H1 (cell line): ENCODE data around the gene SLC9A7. TPM values are rescaled to one million over a fixed set of nuclear protein-coding genes. Genes with fewer than 3 reads are reported as not detected.

Source experiments
- CTCF ChIA-PET: fragments of 300-600 bp; sonication (Branson Sonifier 250); formaldehyde crosslinking; loops from one replicate; lab custom pipeline; 2021; ENCODE audit not compliant: partially characterized antibody; lab: Charles Lee
- POLR2A ChIA-PET: fragments of 300-600 bp; sonication (Branson Sonifier 250); formaldehyde crosslinking; loops from one replicate; lab custom pipeline; 2021; ENCODE audit warnings: inconsistent platforms; ENCODE audit not compliant: partially characterized antibody; lab: Charles Lee
- DNase-seq, 2 experiments: peaks; one replicate each; pipeline versions ENCODE4 v3.0.0 to v3.0.0-alpha.2; 2010 to 2022; ENCODE audit warnings: low spot score in 2 of 2, low read depth in 1 of 2, mixed read lengths in 1 of 2
- FAIRE-seq: peaks from 2 replicates; lab custom pipeline; 2011; peaks lifted over from hg19 to GRCh38; lab: Jason Lieb, UNC
- H2AFZ ChIP-seq: 2 replicates; pipeline ENCODE4 v1.8.1; 2012; ENCODE audit warnings: low read length, inconsistent platforms
- H2AK5ac ChIP-seq: 2 replicates; pipeline ENCODE4 v1.6.1; 2013; ENCODE audit warnings: low read depth, low read length
- H2BK120ac ChIP-seq: replicated peaks from 2 replicates; pipeline ENCODE3; 2013; ENCODE audit warnings: low read depth, low read length, inconsistent platforms
- H2BK12ac ChIP-seq: 2 replicates; pipeline ENCODE4 v1.6.1; 2013; ENCODE audit warnings: low read depth, low read length
- H2BK15ac ChIP-seq: 2 replicates; pipeline ENCODE4 v1.6.1; 2013; ENCODE audit warnings: low read length
- H2BK20ac ChIP-seq: 2 replicates; pipeline ENCODE4 v1.6.1; 2013; ENCODE audit warnings: low read length
- H2BK5ac ChIP-seq: 2 replicates; pipeline ENCODE4 v1.6.1; 2013; ENCODE audit warnings: low read depth, low read length
- H3K14ac ChIP-seq: 2 replicates; pipeline ENCODE4 v1.6.1; 2013; ENCODE audit warnings: inconsistent platforms; ENCODE audit not compliant: insufficient read length
- H3K18ac ChIP-seq: 2 replicates; pipeline ENCODE4 v1.6.1; 2013; ENCODE audit warnings: low read length; ENCODE audit errors: extremely low read depth
- H3K23ac ChIP-seq: 2 replicates; pipeline ENCODE4 v1.6.1; 2013; ENCODE audit warnings: inconsistent platforms; ENCODE audit not compliant: insufficient read length
- H3K23me2 ChIP-seq: 2 replicates; pipeline ENCODE4 v1.6.1; 2013; ENCODE audit warnings: low read depth, low read length
- H3K27ac ChIP-seq: 2 replicates; pipeline ENCODE4 v1.6.1; 2011; ENCODE audit warnings: low read depth, low read length, inconsistent platforms
- H3K27me3 ChIP-seq, 4 experiments: replicated peaks in 1 of 4; 1 replicate in 1 of 4; 2 replicates in 3 of 4; pipeline versions ENCODE4 v1.6.1 to v1.8.1; 2011 to 2013; ENCODE audit warnings: low read length in 3 of 4, mild to moderate bottlenecking in 3 of 4, inconsistent platforms in 2 of 4, mixed read lengths in 2 of 4, moderate library complexity in 1 of 4; ENCODE audit not compliant: control insufficient read depth in 3 of 4, insufficient read depth in 3 of 4; ENCODE audit errors: extremely low read depth in 1 of 4
- H3K36me3 ChIP-seq, 4 experiments: 2 replicates each; pipeline versions ENCODE4 v1.6.1 to v1.8.1; 2011 to 2013; ENCODE audit warnings: mild to moderate bottlenecking in 4 of 4, low read length in 3 of 4, moderate library complexity in 2 of 4, control low read depth in 1 of 4, inconsistent platforms in 1 of 4; ENCODE audit not compliant: insufficient read depth in 4 of 4, control insufficient read depth in 2 of 4
- H3K4ac ChIP-seq: replicated peaks from 2 replicates; pipeline ENCODE3; 2013; ENCODE audit warnings: low read length, low read depth, mixed read lengths, inconsistent platforms; ENCODE audit not compliant: insufficient read length
- H3K4me1 ChIP-seq, 4 experiments: replicated peaks in 1 of 4; 1 replicate in 1 of 4; 2 replicates in 3 of 4; pipeline versions ENCODE4 v1.6.1 to v1.8.1; 2011 to 2013; ENCODE audit warnings: low read length in 3 of 4, inconsistent platforms in 2 of 4, mixed read lengths in 1 of 4; ENCODE audit not compliant: insufficient read depth in 4 of 4, control insufficient read depth in 3 of 4
- H3K4me2 ChIP-seq, 2 experiments: 2 replicates each; pipeline versions ENCODE4 v1.6.1 to v1.8.1; 2011 to 2013; ENCODE audit warnings: low read depth in 2 of 2, low read length in 2 of 2, control low read depth in 1 of 2, inconsistent platforms in 1 of 2, mild to moderate bottlenecking in 1 of 2; ENCODE audit not compliant: insufficient read depth in 1 of 2
- H3K4me3 ChIP-seq, 4 experiments: fragments of 200-600, 300-600 bp in 1 of 4; sonication (generic), shearing (Covaris generic), sonication (Bioruptor Twin) in 1 of 4; 2 replicates each; pipeline versions ENCODE4 v1.5.1 to v1.8.1; 2011 to 2016; ENCODE audit warnings: low read length in 4 of 4, low read depth in 3 of 4, control low read depth in 2 of 4, inconsistent platforms in 2 of 4, mild to moderate bottlenecking in 2 of 4, mixed read lengths in 1 of 4, moderate library complexity in 1 of 4; ENCODE audit not compliant: insufficient read depth in 2 of 4; ENCODE audit errors: extremely low read depth in 1 of 4
- H3K56ac ChIP-seq: replicated peaks from 2 replicates; pipeline ENCODE3; 2013; ENCODE audit warnings: low read depth, mild to moderate bottlenecking, mixed read lengths, low read length, inconsistent platforms; ENCODE audit not compliant: insufficient read length
- H3K79me1 ChIP-seq: 2 replicates; pipeline ENCODE4 v1.6.1; 2013; ENCODE audit warnings: low read depth, low read length, control low read depth
- H3K79me2 ChIP-seq, 2 experiments: 2 replicates each; pipeline versions ENCODE4 v1.6.1 to v1.8.1; 2012 to 2013; ENCODE audit warnings: low read length in 2 of 2, mild to moderate bottlenecking in 2 of 2, inconsistent platforms in 1 of 2; ENCODE audit not compliant: insufficient read depth in 2 of 2, control insufficient read depth in 1 of 2
- H3K9ac ChIP-seq, 4 experiments: replicated peaks in 1 of 4; 1 replicate in 1 of 4; 2 replicates in 3 of 4; pipeline versions ENCODE4 v1.6.1 to v1.8.1; 2011 to 2013; ENCODE audit warnings: low read depth in 3 of 4, low read length in 3 of 4, control low read depth in 2 of 4, mild to moderate bottlenecking in 2 of 4, moderate library complexity in 2 of 4, inconsistent platforms in 1 of 4; ENCODE audit errors: extremely low read depth in 1 of 4
- H3K9me3 ChIP-seq, 2 experiments: 2 replicates each; pipeline versions ENCODE4 v1.6.1 to v1.8.1; 2012 to 2013; ENCODE audit warnings: mild to moderate bottlenecking in 2 of 2, moderate library complexity in 2 of 2, control low read depth in 1 of 2, inconsistent platforms in 1 of 2, low read depth in 1 of 2, low read length in 1 of 2, mixed read lengths in 1 of 2; ENCODE audit not compliant: insufficient read depth in 2 of 2
- H4K20me1 ChIP-seq, 2 experiments: replicated peaks in 1 of 2; 2 replicates each; pipeline versions ENCODE3 to v1.8.1; 2011 to 2013; ENCODE audit warnings: inconsistent platforms in 2 of 2, low read length in 2 of 2, mild to moderate bottlenecking in 1 of 2; ENCODE audit not compliant: insufficient read depth in 2 of 2, control insufficient read depth in 1 of 2
- H4K5ac ChIP-seq: 2 replicates; pipeline ENCODE4 v1.6.1; 2013; ENCODE audit warnings: low read length, low read depth, mixed read lengths, inconsistent platforms; ENCODE audit not compliant: insufficient read length
- H4K8ac ChIP-seq: 2 replicates; pipeline ENCODE4 v1.8.0; 2013; ENCODE audit warnings: mild to moderate bottlenecking, moderate library complexity, low read length, inconsistent platforms; ENCODE audit not compliant: insufficient read depth; ENCODE audit errors: extremely low read depth
- H4K91ac ChIP-seq: replicated peaks from 2 replicates; pipeline ENCODE3; 2013; ENCODE audit warnings: low read length, mixed read lengths, inconsistent platforms; ENCODE audit not compliant: insufficient read length
- RBBP5 ChIP-seq: IDR thresholded peaks from 2 replicates; pipeline ENCODE4 v1.7.1; 2012; ENCODE audit warnings: low read depth, mild to moderate bottlenecking, inconsistent platforms, low read length, moderate library complexity, borderline replicate concordance
- WGBS, 2 experiments: shearing (Covaris generic) in 1 of 2; methylation state at CpG; one replicate each; pipeline versions ENCODE4 v1.1.6 to v1.1.7; 2013 to 2015; ENCODE audit warnings: low lambda C conversion rate in 2 of 2, mixed read lengths in 2 of 2, inconsistent platforms in 1 of 2, low coverage in 1 of 2, missing lambda C conversion rate in 1 of 2; ENCODE audit not compliant: insufficient replicate concordance in 2 of 2, insufficient coverage in 1 of 2, insufficient read length in 1 of 2; ENCODE audit errors: extremely low coverage in 1 of 2, missing lambda C conversion rate in 1 of 2; 5-methylcytosine and 5-hydroxymethylcytosine counted together
- polyA plus RNA-seq, 7 experiments: library from polyadenylated mRNA; depleted of rRNA in 3 of 7; stranded (reverse) in 5 of 7; unstranded in 2 of 7; fragments of >200 nt in 5 of 7; fragments of 200-250 nt in 2 of 7; gene quantifications; 1 replicate in 5 of 7; 2 replicates in 1 of 7; 4 replicates in 1 of 7; pipeline versions ENCODE4 v1.2.1 to v1.2.3, GENCODE V29; 2011 to 2013; ENCODE audit warnings: missing spikeins in 2 of 7, mixed read lengths in 2 of 7
- total RNA-seq: library from RNA; stranded (reverse); fragmentation: NEBNext Ultra II Directional; extraction: Animal tissue kit (Norgen Biotek cat#: 25700); gene quantifications from 2 replicates; pipeline ENCODE4 v1.2.1, GENCODE V29; 2021
- TF ChIP-seq, protein P1 (sequence below): IDR thresholded peaks from 2 replicates; pipeline ENCODE4 v1.6.1; 2012; ENCODE audit warnings: low read length, inconsistent platforms

SLC9A7 gene
- total and polyA plus RNA-seq, 2 of the 8 experiments (the other 6 are each of a cell fraction or from before 2014, with no cell fraction given), result 6.7 to 17.2 TPM

- CTCF ChIA-PET, result no interaction called here
- Histone ChIP-seq H3K27ac (no peak overlapping the region), H3K4me1 (no peaks in the 10 kb centered on the region; a peak in 2 of 7 replicates), H4K20me1 (no peaks in the 10 kb centered on the region), H4K5ac (no peak overlapping the region), H4K91ac (no peak overlapping the region), H2BK15ac (no peak overlapping the region), H2BK20ac (no peak overlapping the region), H3K18ac (no peak overlapping the region), H3K36me3 (no peaks in the 10 kb centered on the region), H3K27me3 (no peaks in the 10 kb centered on the region), H3K79me1 (no peaks in the 10 kb centered on the region), H3K4ac (no peak overlapping the region), H3K56ac (no peak overlapping the region), H3K23me2 (no peaks in the 10 kb centered on the region), H3K9me3 (no peaks in the 10 kb centered on the region), H3K23ac (no peak overlapping the region), H2AK5ac (no peak overlapping the region), H3K79me2 (no peaks in the 10 kb centered on the region; a peak in 1 of 4 replicates), H2BK120ac (no peak overlapping the region), H2BK12ac (no peak overlapping the region), H3K14ac (no peak overlapping the region), H2BK5ac (no peak overlapping the region), H2AFZ (no peak overlapping the region), H3K9ac (no peak overlapping the region), H4K8ac (no peak overlapping the region), H3K4me2 (no peak overlapping the region), H3K4me3 (no peak overlapping the region)
- WGBS, 2 experiments, result 81% methylated on average over 2 of the region's 2 CpGs; no CpG with 5 or more reads in 1 of the 2 experiments
- FAIRE-seq, result no peak
- DNase-seq, result no peak
- POLR2A ChIA-PET, result no interaction called here
- TF ChIP-seq, protein P1, sequence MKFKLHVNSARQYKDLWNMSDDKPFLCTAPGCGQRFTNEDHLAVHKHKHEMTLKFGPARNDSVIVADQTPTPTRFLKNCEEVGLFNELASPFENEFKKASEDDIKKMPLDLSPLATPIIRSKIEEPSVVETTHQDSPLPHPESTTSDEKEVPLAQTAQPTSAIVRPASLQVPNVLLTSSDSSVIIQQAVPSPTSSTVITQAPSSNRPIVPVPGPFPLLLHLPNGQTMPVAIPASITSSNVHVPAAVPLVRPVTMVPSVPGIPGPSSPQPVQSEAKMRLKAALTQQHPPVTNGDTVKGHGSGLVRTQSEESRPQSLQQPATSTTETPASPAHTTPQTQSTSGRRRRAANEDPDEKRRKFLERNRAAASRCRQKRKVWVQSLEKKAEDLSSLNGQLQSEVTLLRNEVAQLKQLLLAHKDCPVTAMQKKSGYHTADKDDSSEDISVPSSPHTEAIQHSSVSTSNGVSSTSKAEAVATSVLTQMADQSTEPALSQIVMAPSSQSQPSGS, result no peak
- TF ChIP-seq RBBP5, result no peak
These were observed 65.8 kb downstream of the SLC9A7 start for GRCh38 chrX:46693149-46693548.
